Measurements from ENCODE around the gene NBAS.

The NBAS gene

GRCh38 chr2:15152382-15152781 lies 408.8 kb downstream of the NBAS start:
- TF ChIP-seq, protein P1, sequence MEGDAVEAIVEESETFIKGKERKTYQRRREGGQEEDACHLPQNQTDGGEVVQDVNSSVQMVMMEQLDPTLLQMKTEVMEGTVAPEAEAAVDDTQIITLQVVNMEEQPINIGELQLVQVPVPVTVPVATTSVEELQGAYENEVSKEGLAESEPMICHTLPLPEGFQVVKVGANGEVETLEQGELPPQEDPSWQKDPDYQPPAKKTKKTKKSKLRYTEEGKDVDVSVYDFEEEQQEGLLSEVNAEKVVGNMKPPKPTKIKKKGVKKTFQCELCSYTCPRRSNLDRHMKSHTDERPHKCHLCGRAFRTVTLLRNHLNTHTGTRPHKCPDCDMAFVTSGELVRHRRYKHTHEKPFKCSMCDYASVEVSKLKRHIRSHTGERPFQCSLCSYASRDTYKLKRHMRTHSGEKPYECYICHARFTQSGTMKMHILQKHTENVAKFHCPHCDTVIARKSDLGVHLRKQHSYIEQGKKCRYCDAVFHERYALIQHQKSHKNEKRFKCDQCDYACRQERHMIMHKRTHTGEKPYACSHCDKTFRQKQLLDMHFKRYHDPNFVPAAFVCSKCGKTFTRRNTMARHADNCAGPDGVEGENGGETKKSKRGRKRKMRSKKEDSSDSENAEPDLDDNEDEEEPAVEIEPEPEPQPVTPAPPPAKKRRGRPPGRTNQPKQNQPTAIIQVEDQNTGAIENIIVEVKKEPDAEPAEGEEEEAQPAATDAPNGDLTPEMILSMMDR (conservative IDR thresholded peaks at IDR 0.05) = no peak
- no peak overlapping the region for H3K27ac ChIP-seq

GRCh38 chr2:15149063-15149462 lies 412.1 kb downstream of the NBAS start:
- H3K27ac ChIP-seq = no peak overlapping the region
- TF ChIP-seq, protein P1 (conservative IDR thresholded peaks at IDR 0.05) = no peak

DNA sequence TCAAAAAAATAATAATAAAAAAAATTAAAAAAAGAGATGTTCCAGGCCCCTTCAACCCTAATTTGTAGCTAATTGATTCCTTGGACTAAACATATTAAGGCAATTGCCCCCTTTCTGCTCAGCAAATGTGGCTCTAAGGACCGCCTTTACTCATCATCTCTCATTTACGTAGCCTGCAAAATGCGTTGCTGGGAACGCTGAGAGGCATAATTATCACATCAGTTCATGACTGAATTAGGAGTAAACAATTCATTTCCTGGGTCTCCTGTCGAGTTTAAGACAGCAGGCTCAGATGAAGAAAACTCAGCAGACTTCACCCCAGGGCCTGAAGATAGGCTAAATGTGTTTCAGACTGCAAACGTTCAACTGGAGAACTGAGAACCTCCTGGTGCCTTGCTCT lies 413.5 kb downstream of the NBAS start:
- no peak overlapping the region for H3K27ac ChIP-seq
- TF ChIP-seq, protein P1 (conservative IDR thresholded peaks at IDR 0.05) = no peak

DNA sequence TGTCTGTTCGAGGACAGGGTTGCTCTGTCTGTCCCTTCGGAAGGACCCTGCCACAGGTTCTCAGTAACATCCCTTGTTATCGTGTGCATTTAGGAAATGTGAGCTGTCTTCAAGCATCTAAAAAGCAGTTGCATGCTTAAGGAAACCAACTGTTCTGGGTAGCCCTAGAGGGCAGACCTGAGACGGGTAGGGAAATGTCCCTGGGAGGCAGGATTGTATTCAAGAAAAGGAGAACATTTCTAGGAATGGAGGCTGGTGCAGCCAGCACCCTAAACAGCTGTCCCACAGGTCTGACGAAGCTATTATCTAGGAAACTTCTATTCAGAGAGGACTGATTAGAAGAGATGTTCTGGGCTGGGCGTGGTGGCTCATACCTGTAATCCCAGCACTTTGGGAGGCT lies 414.2 kb downstream of the NBAS start:
- H3K27ac ChIP-seq = no peak overlapping the region
- TF ChIP-seq, protein P1 (conservative IDR thresholded peaks at IDR 0.05) = no peak

DNA sequence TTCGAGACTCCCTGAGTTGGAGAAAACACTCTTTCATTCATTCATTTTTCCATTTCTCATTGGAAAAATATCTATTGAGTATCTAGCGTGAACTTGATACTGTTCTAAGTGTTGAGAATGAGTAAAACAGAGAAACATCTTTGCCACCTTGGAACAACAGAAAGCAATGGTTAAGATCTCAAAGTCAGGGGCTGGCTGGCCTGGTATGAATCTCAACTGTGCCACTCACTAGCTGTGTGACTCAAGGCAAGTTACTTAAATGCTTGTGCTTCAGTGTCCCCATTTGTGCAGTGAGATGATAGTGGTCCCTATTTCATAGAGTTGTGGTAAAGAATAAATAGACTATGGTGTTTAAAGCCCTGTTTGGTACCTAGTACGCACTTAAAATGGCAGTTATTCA lies 415.2 kb downstream of the NBAS start:
- H3K27ac ChIP-seq = no peak overlapping the region
- TF ChIP-seq, protein P1 (conservative IDR thresholded peaks at IDR 0.05) = no peak

DNA sequence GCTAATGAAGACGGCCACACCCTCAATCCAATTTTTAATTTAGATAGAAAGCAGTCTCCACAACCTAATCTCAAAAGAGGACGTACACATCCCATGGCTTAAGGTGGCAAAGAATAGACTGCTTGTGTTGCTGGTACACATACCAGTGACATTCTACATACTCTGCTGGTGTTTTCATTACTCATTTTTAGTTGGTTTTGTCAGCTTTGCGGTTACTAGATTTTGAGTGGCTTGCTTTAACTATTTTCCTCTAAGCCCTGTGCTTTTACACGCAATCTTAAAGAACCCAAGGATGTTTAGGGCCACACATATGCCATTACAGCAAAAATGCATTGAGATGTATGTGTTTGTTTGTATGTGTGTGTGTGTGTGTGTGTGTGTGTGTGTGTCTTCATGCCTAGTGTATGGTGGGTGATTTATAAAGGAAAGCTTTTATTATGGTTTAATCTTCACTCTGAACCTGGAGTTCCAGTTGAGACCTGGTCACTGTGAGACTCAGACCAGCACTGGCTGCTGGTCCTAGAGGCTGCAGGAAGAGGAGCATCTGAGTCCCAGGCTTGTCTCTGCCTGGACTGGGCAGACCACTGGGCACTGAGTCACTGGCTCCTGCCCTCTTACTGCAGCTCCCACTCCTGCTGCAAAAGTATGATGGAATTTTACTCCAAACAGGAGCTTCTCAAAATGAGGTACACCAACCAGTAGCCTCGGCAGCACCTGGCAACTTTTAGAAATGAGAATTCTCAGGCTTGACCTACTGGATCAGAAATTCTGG lies 415.9 kb downstream of the NBAS start:
- no peak overlapping the region for H3K27ac ChIP-seq

DNA sequence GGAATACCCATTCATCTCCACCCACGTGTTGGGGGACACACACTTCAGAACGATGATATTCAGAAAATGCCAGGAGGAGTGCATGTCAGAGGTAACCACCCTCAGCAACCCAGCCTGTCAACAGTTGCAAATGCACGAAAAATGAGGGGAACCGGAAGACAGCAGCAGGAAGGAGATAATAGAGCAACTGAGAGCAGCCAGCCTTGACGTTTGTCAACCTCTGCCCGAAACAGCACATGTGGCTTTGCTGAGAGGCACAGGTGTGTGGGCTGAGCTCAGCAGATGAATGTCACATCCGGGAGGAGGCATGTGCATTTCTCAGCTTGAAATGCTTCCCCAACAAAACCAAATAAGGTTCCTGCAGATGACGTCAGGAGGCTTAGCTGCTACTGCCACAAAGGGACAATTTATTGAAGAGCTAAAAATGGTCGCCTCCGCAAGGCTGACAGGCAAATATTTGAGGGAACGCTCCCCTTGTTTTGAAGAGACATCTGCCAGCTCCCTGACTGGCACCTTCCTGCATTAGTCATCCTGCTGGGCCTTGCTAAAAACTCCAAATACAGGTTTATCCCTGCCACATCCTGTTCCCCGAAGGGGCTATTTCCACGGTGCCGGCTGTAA lies 419.0 kb downstream of the NBAS start:
- H3K27ac ChIP-seq = peak overlapping the region; percentile 20
- TF ChIP-seq, protein P1 (conservative IDR thresholded peaks at IDR 0.05) = no peak

More for the DNA sequence above, 415.9 kb downstream of the NBAS start:
- TF ChIP-seq, protein P1 (conservative IDR thresholded peaks at IDR 0.05) = no peak

All from VCaP (cell line).